ENCODE measurements around the gene VCL.

DNA sequence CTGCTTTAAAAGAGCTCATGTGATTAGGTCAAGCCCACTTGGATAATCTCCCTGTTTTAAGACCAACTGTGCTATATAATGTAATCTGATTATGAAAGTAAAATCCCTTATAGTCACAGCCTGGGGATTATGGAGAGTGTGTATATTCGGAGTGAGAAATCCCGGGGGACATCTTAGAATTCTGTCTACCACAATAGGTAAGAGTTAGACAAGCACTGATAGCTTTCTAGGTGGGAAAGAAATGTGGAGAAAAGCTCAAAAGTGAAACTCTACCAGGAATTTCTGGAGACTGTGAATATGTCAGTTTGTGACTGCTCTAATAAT lies 2.9 kb upstream of the VCL start:
- TF ChIP-seq POLR2A (IDR thresholded peaks at IDR 0.05; ENCODE audit: low read length), result no peak
- TF ChIP-seq GATA1 (IDR thresholded peaks at IDR 0.05; ENCODE audit: low read depth, low read length), result no peak
